CD4-positive, alpha-beta T cell treated with Interleukin-15 for 1 hour (primary cell): ENCODE results near the gene ARHGAP26.

Source experiments
- DNase-seq: peaks from one replicate; pipeline ENCODE4 v3.0.0-alpha.2; 2020

Gene ARHGAP26

GRCh38 chr5:143055596-143056338 is 285.6 kb downstream of the ARHGAP26 start:
- no peak for DNase-seq

GRCh38 chr5:143056339-143056704 is 286.1 kb downstream of the ARHGAP26 start:
- DNase-seq, result no peak

GRCh38 chr5:143056792-143057579 is 286.8 kb downstream of the ARHGAP26 start:
- DNase-seq, result no peak

- DNase-seq, result no peak
Observed at GRCh38 chr5:143057580-143057999, 287.4 kb downstream of the ARHGAP26 start.

- no peak for DNase-seq
Observed at GRCh38 chr5:143059355-143059754, 289.2 kb downstream of the ARHGAP26 start.

- DNase-seq, result no peak
Observed at GRCh38 chr5:143059976-143060765, 290.0 kb downstream of the ARHGAP26 start.

- no peak for DNase-seq
Observed at GRCh38 chr5:143061161-143061945, 291.2 kb downstream of the ARHGAP26 start.

GRCh38 chr5:143062379-143062778 is 292.2 kb downstream of the ARHGAP26 start:
- DNase-seq, result no peak

- no peak for DNase-seq
Observed at GRCh38 chr5:143063175-143063970, 293.2 kb downstream of the ARHGAP26 start.

DNA sequence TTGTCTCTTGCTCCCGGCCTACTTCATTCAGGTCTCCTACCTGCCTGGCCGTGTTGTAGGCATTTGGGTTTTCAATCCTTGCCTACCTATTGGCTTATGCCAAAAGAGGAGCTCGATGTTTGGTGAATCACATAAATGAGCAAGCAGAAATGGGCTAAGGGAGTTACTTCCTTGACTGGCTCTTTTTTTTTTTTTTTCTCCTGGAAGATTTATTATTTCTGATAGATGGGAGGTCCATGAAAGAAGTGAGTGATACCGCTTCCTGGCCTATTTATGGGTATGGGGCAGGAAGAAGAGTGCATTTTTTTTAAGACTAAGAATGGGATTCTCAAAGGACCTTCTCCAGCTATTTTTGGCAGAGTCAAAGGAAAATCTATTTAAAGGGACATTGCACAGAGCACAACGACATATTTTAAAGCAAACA is 294.1 kb downstream of the ARHGAP26 start:
- DNase-seq, result no peak

DNA sequence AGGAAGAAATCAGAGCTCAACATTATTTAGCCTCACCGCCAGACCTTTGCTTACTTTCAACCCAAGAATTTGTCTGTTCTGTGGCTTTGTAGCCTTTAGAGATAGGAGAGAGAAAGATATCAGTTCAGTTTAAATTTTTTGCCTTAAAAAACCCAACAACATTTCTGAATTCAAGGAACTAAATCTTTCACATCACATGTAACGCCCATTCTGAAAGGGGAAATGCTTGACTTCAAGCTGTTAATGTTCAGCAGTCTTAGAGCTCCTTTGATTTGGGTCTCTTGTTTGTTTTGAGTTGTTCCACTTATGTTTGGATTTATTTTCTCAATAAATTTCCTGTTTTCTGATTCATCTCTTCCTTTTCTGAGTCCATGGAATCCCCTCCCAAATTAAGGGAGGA is 294.5 kb downstream of the ARHGAP26 start:
- no peak for DNase-seq

DNA sequence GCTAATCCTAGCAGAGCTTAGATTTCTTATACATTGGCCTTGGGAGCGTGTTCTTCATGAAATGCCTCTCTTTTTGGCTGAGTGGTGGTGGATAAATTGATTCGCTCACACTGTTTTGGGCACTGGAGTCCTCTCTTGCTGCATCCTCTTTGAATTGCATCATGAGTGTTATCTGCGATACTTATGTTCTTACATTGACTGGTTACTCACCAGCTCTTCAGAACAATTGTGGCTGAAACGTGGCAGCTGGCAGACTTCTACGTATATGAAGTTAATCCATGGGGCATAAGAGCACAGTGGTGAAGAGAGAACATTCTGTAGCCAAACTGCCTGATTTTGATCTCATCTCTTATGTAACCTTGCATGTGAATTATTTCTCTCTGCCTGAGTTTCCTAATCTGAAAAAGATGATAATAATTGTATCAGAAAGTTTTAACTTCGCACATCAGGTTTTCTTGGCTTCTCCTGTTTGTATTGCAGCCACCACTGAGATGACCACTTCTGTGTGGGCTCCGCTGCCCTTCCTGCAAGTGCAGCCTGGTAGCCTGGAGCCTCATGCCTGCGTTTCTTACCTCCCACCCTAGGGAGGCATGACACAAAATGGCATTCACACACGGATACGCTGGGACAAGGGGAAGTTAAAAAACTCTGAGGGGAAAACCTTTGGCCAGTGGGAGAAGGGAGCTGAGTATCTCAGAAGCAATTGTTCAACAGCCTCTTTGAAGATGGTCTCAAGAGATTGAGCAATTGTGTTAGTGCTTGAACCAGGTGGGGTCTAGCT is 295.2 kb downstream of the ARHGAP26 start:
- DNase-seq, result no peak

GRCh38 chr5:143065996-143066522 is 295.9 kb downstream of the ARHGAP26 start:
- DNase-seq, result no peak

DNA sequence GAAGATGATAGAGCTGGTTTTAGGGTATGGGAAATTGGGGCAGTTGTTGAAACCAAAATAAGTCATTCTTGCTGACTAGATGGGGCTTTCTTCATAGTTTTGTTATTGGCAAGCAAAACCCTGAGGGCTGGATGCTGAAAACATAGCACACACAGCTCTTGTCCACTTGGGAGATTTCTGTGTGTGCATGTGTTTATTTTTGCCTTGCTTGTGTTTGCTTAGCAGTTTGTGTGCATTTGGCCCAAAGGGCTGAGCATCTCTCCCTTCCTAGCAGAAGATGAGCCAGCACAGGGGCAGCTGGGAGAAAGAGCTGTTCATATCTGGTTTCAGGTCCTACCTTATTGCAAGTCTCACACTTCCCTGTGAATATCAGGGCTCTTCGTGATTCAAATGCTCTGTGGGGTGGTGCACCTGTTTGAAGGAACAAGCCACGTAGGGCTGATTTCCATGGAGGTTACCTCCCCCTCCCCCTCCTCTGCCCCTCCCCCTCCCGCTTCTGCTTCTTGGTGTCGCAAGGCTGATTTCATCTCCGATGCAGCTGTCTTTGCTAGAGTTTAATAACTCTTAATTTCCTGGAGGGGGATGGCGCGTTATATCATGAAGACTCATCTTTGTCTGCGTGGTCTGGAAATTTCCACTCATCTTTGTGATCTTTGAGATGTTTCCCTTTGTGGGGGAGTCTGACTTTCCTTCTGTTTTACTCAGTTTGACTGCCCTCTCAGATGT is 296.5 kb downstream of the ARHGAP26 start:
- peak; percentile 20 for DNase-seq

- DNase-seq, result no peak
Observed at GRCh38 chr5:143068712-143069111, 298.5 kb downstream of the ARHGAP26 start.

- no peak for DNase-seq
Observed at GRCh38 chr5:143071927-143072326, 301.8 kb downstream of the ARHGAP26 start.

- no peak for DNase-seq
Observed at GRCh38 chr5:143072734-143073133, 302.6 kb downstream of the ARHGAP26 start.

DNA sequence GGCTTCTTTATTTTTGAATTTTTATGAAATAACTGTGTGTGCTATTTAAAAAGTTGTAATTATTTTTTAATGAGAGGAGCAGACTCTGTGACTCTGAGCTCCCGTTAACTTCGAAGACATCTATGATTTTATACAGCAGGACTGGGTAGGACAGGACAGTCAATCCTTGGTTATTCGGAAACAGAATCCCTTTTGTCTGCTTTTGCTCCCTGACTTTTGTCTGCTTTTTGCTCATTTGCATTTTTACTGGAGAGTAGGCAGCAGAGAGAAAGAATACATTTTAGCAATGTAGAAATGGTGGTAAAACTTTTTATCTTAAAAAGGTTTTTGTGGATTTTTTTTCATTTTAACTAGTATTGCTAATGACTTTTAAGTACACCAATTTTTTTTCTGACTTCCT is 303.6 kb downstream of the ARHGAP26 start:
- DNase-seq, result no peak

DNA sequence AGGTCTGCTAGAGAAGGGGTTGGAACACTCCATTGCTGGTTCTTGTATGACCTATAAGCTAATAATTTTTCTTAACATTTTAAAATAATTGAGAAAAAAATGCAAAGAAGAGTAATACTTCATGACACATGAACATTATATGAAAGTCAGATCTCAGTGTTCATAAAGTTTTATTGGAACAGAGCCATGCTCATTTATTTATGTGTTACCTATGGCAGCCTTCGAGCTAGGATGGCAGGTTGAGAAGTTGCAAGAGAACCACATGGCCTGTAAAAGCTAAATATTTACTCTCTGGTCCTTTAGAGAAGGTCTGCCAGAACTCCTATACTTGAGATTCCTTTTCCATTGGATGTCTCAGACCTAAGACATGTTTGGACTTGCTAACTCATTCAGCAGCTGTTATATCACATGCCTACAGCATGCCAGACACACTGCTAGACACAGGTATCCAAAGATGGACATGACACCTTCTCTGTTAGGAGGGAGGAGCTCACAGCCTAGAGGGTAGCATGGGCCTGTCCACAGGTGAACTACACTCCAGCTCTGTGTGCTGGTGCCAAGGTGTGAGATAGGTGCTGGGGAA is 304.3 kb downstream of the ARHGAP26 start:
- DNase-seq, result no peak

DNA sequence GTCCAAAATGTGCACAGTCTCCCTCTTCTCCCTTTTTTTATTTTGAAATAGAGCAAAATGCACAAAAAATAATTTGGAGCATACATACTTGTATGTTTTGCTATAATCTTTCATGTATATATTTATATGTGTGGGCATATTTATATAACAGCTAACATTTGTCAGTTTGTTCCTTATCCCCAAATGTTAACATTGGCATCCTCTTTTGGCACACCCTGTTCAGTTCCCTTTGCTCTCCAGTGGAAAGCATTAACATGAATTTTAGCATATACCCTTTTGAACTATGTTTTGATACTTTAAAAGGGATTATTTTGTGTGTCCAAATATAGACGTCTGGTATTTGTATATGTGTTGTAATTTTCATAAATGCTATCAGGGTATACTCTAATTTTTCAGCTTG is 306.2 kb downstream of the ARHGAP26 start:
- no peak for DNase-seq
